Caki2 (cell line): ENCODE data around the gene C6orf89. TPM values are rescaled to one million over a fixed set of nuclear protein-coding genes. Genes with fewer than 3 reads are reported as not detected.

ENCODE experiments used
- DNase-seq: peaks from one replicate; pipeline ENCODE4 v3.0.0-alpha.2; 2015; ENCODE audit warnings: low read depth
- in situ Hi-C: cut with HindIII; loops from 2 replicates; pipeline ENCODE4 v1.10.0; 2016; ENCODE audit warnings: low sequenced_read_pairs, low pct_unique_long_range_greater_than_20kb, mixed read lengths
- total RNA-seq: library from RNA; depleted of rRNA; stranded (reverse); fragments of >200 nt; shearing (Covaris generic); gene quantifications from 2 replicates; pipeline ENCODE4 v1.2.3, GENCODE V29; 2014; ENCODE audit warnings: low replicate concordance

Gene C6orf89
- total RNA-seq, 1 experiment from 2014 or later, result 25.0 TPM

- in situ Hi-C loops, result no loop called here
- no peak for DNase-seq
Measured at GRCh38 chr6:36850021-36850420, 35.7 kb upstream of the C6orf89 start.

GRCh38 chr6:36851149-36851614, 34.6 kb upstream of the C6orf89 start:
- in situ Hi-C loops, result no loop called here
- peak; percentile 46 for DNase-seq

GRCh38 chr6:36851626-36852025, 34.1 kb upstream of the C6orf89 start:
- no peak for DNase-seq
- in situ Hi-C loops, result no loop called here

- in situ Hi-C loops, result no loop called here
- DNase-seq, result peak; percentile 19
Measured at GRCh38 chr6:36852481-36853147, 33.1 kb upstream of the C6orf89 start.

- DNase-seq, result no peak
- in situ Hi-C loops, result no loop called here
Measured at GRCh38 chr6:36853325-36853724, 32.4 kb upstream of the C6orf89 start.

- DNase-seq, result no peak
- in situ Hi-C loops, result no loop called here
Measured at GRCh38 chr6:36855750-36856149, 30.0 kb upstream of the C6orf89 start.

- in situ Hi-C loops, result no loop called here
- DNase-seq, result no peak
Measured at GRCh38 chr6:36856277-36856676, 29.5 kb upstream of the C6orf89 start.

- no peak for DNase-seq
- in situ Hi-C loops, result no loop called here
Measured at GRCh38 chr6:36857325-36857724, 28.4 kb upstream of the C6orf89 start.

GRCh38 chr6:36858407-36858981, 27.3 kb upstream of the C6orf89 start:
- in situ Hi-C loops, result no loop called here
- no peak for DNase-seq

GRCh38 chr6:36860126-36860525, 25.6 kb upstream of the C6orf89 start:
- in situ Hi-C loops, result no loop called here
- DNase-seq, result no peak

- peak; percentile 45 for DNase-seq
Measured at GRCh38 chr6:36862164-36862847, 23.4 kb upstream of the C6orf89 start.

GRCh38 chr6:36862848-36863382, 22.8 kb upstream of the C6orf89 start:
- in situ Hi-C loops, result no loop called here
- no peak for DNase-seq

More at GRCh38 chr6:36862164-36862847, 23.4 kb upstream of the C6orf89 start:
- in situ Hi-C loops, result no loop called here

- in situ Hi-C loops, result no loop called here
Measured at GRCh38 chr6:36863670-36864540, 21.8 kb upstream of the C6orf89 start.

GRCh38 chr6:36865835-36866234, 19.9 kb upstream of the C6orf89 start:
- in situ Hi-C loops, result no loop called here
- DNase-seq, result no peak

More at GRCh38 chr6:36863670-36864540, 21.8 kb upstream of the C6orf89 start:
- DNase-seq, result no peak

- in situ Hi-C loops, result no loop called here
- no peak for DNase-seq
Measured at GRCh38 chr6:36867471-36868224, 18.1 kb upstream of the C6orf89 start.

- in situ Hi-C loops, result no loop called here
- no peak for DNase-seq
Measured at GRCh38 chr6:36871686-36872085, 14.1 kb upstream of the C6orf89 start.

- no peak for DNase-seq
- in situ Hi-C loops, result no loop called here
Measured at GRCh38 chr6:36873115-36873514, 12.6 kb upstream of the C6orf89 start.
